MM.1S (cell line): ENCODE results near the gene IL17RB.

Experiments used
- DNase-seq: peaks from one replicate; pipeline ENCODE4 v3.0.0-alpha.2; 2015
- H2AFZ ChIP-seq: fragments of 300-600 bp; sonication (generic); 2 replicates; pipeline ENCODE4 v1.6.0; 2016; ENCODE audit warnings: antibody characterized with exemption, low read length
- H3F3A ChIP-seq: fragments of 300-600 bp; sonication (generic); 2 replicates; pipeline ENCODE4 v1.6.1; 2016; ENCODE audit warnings: mild to moderate bottlenecking, antibody characterized with exemption, low read length, moderate library complexity, mixed read lengths; ENCODE audit not compliant: insufficient read depth
- H3K27ac ChIP-seq: fragments of 300-600 bp; sonication (generic); 2 replicates; pipeline ENCODE4 v1.5.1; 2016; ENCODE audit warnings: mild to moderate bottlenecking, low read length
- H3K27me3 ChIP-seq: fragments of 300-600 bp; sonication (generic); replicated peaks from 2 replicates; pipeline ENCODE4 v1.6.0; 2016; ENCODE audit warnings: low read length; ENCODE audit not compliant: insufficient read depth
- H3K36me3 ChIP-seq: fragments of 300-600 bp; sonication (generic); replicated peaks from 2 replicates; pipeline ENCODE4 v1.6.1; 2016; ENCODE audit warnings: mild to moderate bottlenecking, low read length, mixed read lengths; ENCODE audit not compliant: insufficient read depth
- H3K4me1 ChIP-seq: fragments of 300-600 bp; sonication (generic); 2 replicates; pipeline ENCODE4 v1.6.1; 2016; ENCODE audit warnings: low read length, mixed read lengths
- H3K4me2 ChIP-seq: fragments of 300-600 bp; sonication (generic); 2 replicates; pipeline ENCODE4 v1.6.0; 2016; ENCODE audit warnings: low read depth, low read length
- H3K4me3 ChIP-seq: fragments of 300-600 bp; sonication (generic); 2 replicates; pipeline ENCODE4 v1.5.1; 2016; ENCODE audit warnings: low read length, mixed read lengths
- H3K79me2 ChIP-seq: fragments of 300-600 bp; sonication (generic); 2 replicates; pipeline ENCODE4 v1.6.1; 2016; ENCODE audit warnings: mixed run types, low read length, mixed read lengths
- H3K9ac ChIP-seq: fragments of 300-600 bp; sonication (generic); 2 replicates; pipeline ENCODE4 v1.6.1; 2016; ENCODE audit warnings: low read length, mixed read lengths
- H3K9me2 ChIP-seq: fragments of 300-600 bp; sonication (generic); replicated peaks from 2 replicates; pipeline ENCODE4 v1.6.1; 2016; ENCODE audit warnings: mild to moderate bottlenecking, low read length, mixed read lengths; ENCODE audit not compliant: insufficient read depth
- H3K9me3 ChIP-seq: fragments of 300-600 bp; sonication (generic); replicated peaks from 2 replicates; pipeline ENCODE4 v1.6.1; 2016; ENCODE audit warnings: mild to moderate bottlenecking, low read length, mixed read lengths; ENCODE audit not compliant: insufficient read depth
- H4K20me1 ChIP-seq: fragments of 300-600 bp; sonication (generic); 2 replicates; pipeline ENCODE4 v1.6.1; 2016; ENCODE audit warnings: mild to moderate bottlenecking, low read length, moderate library complexity, mixed read lengths; ENCODE audit not compliant: insufficient read depth
- EZH2 ChIP-seq: fragments of 300-600 bp; sonication (generic); optimal IDR thresholded peaks from 2 replicates; pipeline ENCODE3; 2017; ENCODE audit warnings: low read depth, mild to moderate bottlenecking, antibody characterized with exemption, low read length, mixed read lengths
- EZH2phosphoT487 ChIP-seq: fragments of 300-600 bp; sonication (generic); IDR thresholded peaks from 2 replicates; pipeline ENCODE4 v1.6.1; 2018; ENCODE audit warnings: antibody characterized with exemption, low read length
- TF ChIP-seq, protein P1 (sequence below): fragments of 300-600 bp; sonication (generic); IDR thresholded peaks from 2 replicates; pipeline ENCODE4 v1.5.1; 2016; ENCODE audit warnings: antibody characterized with exemption, low read length, mixed read lengths

IL17RB gene

DNA sequence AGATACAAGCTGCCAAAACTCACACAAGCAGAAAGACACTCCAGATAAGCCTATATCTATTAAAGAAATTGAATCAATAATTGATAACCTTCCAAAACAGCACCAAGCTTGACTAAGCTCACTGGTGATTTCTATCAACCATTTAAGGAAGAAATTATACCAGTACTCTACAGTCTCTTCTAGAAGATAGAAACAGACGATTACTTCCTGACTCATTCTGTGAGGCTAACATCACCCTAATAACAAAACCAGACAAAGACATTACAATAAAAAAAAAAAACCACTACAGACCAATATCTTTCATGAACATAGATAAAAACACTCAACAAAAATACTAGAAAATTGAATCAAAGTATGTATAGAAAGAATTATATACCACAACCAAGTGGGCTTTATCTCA lies 20.3 kb upstream of the IL17RB start:
- no peaks in the 10 kb centered on the region for H3K9me2 ChIP-seq
- no peak overlapping the region for H3K4me3 ChIP-seq
- no peaks in the 10 kb centered on the region for H3F3A ChIP-seq
- H2AFZ ChIP-seq, result no peak overlapping the region
- no peak overlapping the region for H3K27ac ChIP-seq
- no peaks in the 10 kb centered on the region for H4K20me1 ChIP-seq
- H3K4me2 ChIP-seq, result no peak overlapping the region
- H3K27me3 ChIP-seq, result no peaks in the 10 kb centered on the region
- no peak for DNase-seq
- TF ChIP-seq, protein P1, sequence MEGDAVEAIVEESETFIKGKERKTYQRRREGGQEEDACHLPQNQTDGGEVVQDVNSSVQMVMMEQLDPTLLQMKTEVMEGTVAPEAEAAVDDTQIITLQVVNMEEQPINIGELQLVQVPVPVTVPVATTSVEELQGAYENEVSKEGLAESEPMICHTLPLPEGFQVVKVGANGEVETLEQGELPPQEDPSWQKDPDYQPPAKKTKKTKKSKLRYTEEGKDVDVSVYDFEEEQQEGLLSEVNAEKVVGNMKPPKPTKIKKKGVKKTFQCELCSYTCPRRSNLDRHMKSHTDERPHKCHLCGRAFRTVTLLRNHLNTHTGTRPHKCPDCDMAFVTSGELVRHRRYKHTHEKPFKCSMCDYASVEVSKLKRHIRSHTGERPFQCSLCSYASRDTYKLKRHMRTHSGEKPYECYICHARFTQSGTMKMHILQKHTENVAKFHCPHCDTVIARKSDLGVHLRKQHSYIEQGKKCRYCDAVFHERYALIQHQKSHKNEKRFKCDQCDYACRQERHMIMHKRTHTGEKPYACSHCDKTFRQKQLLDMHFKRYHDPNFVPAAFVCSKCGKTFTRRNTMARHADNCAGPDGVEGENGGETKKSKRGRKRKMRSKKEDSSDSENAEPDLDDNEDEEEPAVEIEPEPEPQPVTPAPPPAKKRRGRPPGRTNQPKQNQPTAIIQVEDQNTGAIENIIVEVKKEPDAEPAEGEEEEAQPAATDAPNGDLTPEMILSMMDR, result no peak
- TF ChIP-seq EZH2phosphoT487, result no peak
- TF ChIP-seq EZH2, result no peak
- no peak overlapping the region for H3K9ac ChIP-seq
- H3K36me3 ChIP-seq, result no peaks in the 10 kb centered on the region
- no peaks in the 10 kb centered on the region for H3K79me2 ChIP-seq
- no peaks in the 10 kb centered on the region for H3K9me3 ChIP-seq
- H3K4me1 ChIP-seq, result no peaks in the 10 kb centered on the region

DNA sequence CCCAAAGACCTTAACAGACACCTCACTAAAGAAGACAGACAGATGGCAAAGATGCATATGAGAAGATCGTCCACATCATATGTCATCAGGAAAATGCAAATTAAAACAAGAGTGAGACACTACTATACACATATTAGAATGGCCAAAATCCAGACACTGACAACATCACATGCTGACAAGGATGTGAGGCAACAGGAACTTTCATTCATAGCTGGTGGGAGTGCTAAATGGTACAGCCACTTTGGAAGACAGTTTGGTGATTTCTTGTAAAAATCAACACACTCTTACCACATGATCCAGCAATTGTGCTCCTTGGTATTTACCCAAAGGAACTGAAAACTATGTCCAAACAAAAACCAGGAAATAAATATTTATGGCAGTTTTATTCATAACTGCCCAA lies 17.8 kb upstream of the IL17RB start:
- Histone ChIP-seq H3K4me1 (no peaks in the 10 kb centered on the region), H3K9ac (no peak overlapping the region), H4K20me1 (no peaks in the 10 kb centered on the region), H3F3A (no peaks in the 10 kb centered on the region), H3K4me2 (no peak overlapping the region), H3K9me3 (no peaks in the 10 kb centered on the region), H3K27ac (no peak overlapping the region), H3K36me3 (no peaks in the 10 kb centered on the region), H3K9me2 (no peaks in the 10 kb centered on the region), H3K27me3 (no peaks in the 10 kb centered on the region), H3K79me2 (no peaks in the 10 kb centered on the region), H2AFZ (no peak overlapping the region), H3K4me3 (no peak overlapping the region)
- no peak for DNase-seq
- TF ChIP-seq EZH2, result no peak
- no peak for TF ChIP-seq EZH2phosphoT487
- TF ChIP-seq, protein P1, result no peak

DNA sequence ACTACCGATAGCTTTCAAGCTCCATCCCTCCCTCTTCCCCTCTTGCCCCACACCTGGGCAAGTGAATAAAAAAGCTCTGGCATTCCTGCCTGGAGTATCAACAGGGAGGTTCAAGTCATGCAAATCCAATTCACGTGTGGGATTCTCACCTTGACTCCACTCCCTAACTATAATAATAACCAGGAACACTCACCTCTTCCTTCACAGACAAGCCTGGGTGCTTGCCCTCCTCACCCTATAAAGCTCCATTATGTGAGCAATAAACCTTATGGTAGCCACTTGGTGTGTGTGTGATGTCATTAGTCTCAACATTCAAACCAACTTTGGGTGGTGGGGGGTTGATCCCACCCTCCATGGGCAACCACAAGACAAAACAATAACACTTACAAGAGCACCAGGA lies 16.8 kb upstream of the IL17RB start:
- Histone ChIP-seq H3K36me3 (no peaks in the 10 kb centered on the region), H3K27me3 (no peaks in the 10 kb centered on the region), H3K27ac (no peak overlapping the region), H3K4me1 (no peaks in the 10 kb centered on the region), H3F3A (no peaks in the 10 kb centered on the region), H4K20me1 (no peaks in the 10 kb centered on the region), H3K9me2 (no peaks in the 10 kb centered on the region), H3K9me3 (no peaks in the 10 kb centered on the region), H3K9ac (no peak overlapping the region), H3K4me3 (no peak overlapping the region), H2AFZ (no peak overlapping the region), H3K4me2 (no peak overlapping the region), H3K79me2 (no peaks in the 10 kb centered on the region)
- TF ChIP-seq, protein P1, result no peak
- TF ChIP-seq EZH2phosphoT487, result no peak
- TF ChIP-seq EZH2, result no peak
- DNase-seq, result no peak

DNA sequence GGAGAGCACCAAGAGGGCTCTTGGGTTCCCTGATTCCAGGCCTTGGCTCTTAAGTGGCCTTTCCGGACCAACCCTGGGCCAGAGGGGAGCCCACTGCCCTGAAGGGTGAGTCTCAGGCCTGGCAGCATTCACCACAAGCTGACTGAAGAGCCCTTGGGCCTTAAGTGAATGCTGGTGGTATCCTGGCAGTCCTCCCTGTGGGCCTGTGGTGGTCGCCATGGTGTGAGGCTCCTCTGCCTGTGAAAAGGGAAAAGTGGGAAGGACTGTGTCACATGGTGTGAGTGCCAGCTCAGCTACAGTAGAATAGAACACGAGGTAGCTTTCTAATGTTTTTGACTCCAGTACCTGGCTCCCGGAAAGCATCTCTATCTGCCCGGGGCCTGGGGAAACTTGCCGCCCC lies 15.4 kb upstream of the IL17RB start:
- no peaks in the 10 kb centered on the region for H4K20me1 ChIP-seq

More for the DNA sequence above, 15.4 kb upstream of the IL17RB start:
- TF ChIP-seq, protein P1, result no peak
- TF ChIP-seq EZH2phosphoT487, result no peak
- no peak for TF ChIP-seq EZH2
- Histone ChIP-seq H3K4me2 (no peak overlapping the region), H3K4me3 (no peak overlapping the region), H3K27me3 (no peaks in the 10 kb centered on the region), H3F3A (no peaks in the 10 kb centered on the region), H3K9me3 (no peaks in the 10 kb centered on the region), H3K79me2 (no peaks in the 10 kb centered on the region), H3K27ac (no peak overlapping the region), H3K36me3 (no peaks in the 10 kb centered on the region), H2AFZ (no peak overlapping the region), H3K9ac (no peak overlapping the region), H3K9me2 (no peaks in the 10 kb centered on the region), H3K4me1 (no peaks in the 10 kb centered on the region)
- DNase-seq, result no peak
